GM19468 (cell line): ENCODE data around the gene BBS2.

Experiments used
- ATAC-seq: cut with Tn5 transposase; IDR thresholded peaks from one replicate; pipeline ENCODE4 v1.9.1; 2021; ENCODE audit warnings: mild to moderate bottlenecking, moderate library complexity, moderate number of reproducible peaks; ENCODE audit not compliant: unreplicated experiment; ENCODE audit errors: extremely low read depth

Gene BBS2

DNA sequence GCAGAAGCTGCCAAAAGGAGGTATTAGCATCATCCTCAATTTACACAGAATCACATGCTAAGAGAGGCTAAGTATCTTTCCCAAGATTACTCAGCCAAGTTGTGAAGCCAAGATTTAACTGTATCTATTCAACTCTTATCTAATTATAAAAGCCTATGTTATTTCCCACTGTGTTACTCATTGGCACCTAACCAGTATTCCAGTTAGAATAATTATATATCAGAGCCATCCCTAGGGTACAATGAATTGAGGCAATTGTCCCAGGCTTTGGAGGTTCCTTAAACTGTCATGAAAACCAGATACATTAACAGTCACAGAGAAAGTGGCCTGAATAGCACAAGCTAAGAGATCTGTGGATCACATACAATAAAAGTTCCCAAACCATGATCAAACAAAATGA, 83.6 kb downstream of the BBS2 start:
- ATAC-seq, result no peak
